CD4-positive, alpha-beta memory T cell (primary cell): ENCODE data around the gene ZFPM1. TPM values are rescaled to one million over a fixed set of nuclear protein-coding genes. Genes with fewer than 3 reads are reported as not detected.

Experiments used
- CTCF ChIA-PET: fragments of 350-600 bp; sonication (Branson Sonifier 250); formaldehyde crosslinking; loops from one replicate; lab custom pipeline; 2021; ENCODE audit warnings: inconsistent platforms; ENCODE audit not compliant: partially characterized antibody; lab: Charles Lee
- POLR2A ChIA-PET: fragments of 350-600 bp; sonication (Branson Sonifier 250); formaldehyde crosslinking; loops from one replicate; lab custom pipeline; 2021; ENCODE audit not compliant: partially characterized antibody; lab: Charles Lee
- DNase-seq, 5 donors: peaks; one replicate each; pipeline versions ENCODE4 v3.0.0 to v3.0.0-alpha.2; 2020 to 2022; ENCODE audit warnings: mixed read lengths in 1 of 5
- H3K27ac ChIP-seq: one replicate; pipeline ENCODE4 v1.7.0; 2013; ENCODE audit warnings: low read depth, low read length
- H3K27me3 ChIP-seq: 2 replicates; pipeline ENCODE4 v1.7.0; 2013; ENCODE audit warnings: mild to moderate bottlenecking, low read length, moderate library complexity; ENCODE audit not compliant: insufficient read depth
- H3K36me3 ChIP-seq: 2 replicates; pipeline ENCODE4 v1.7.0; 2013; ENCODE audit warnings: mild to moderate bottlenecking, low read length, moderate library complexity; ENCODE audit not compliant: insufficient read depth
- H3K4me1 ChIP-seq: 2 replicates; pipeline ENCODE4 v1.7.0; 2013; ENCODE audit warnings: mild to moderate bottlenecking, low read length, moderate library complexity; ENCODE audit not compliant: insufficient read depth
- H3K4me3 ChIP-seq, 2 donors: one replicate each; pipeline ENCODE4 v1.7.0; 2013; ENCODE audit warnings: low read length in 2 of 2, mild to moderate bottlenecking in 1 of 2
- H3K9me3 ChIP-seq, 2 donors: one replicate each; pipeline ENCODE4 v1.7.0; 2013; ENCODE audit warnings: low read length in 2 of 2, control low read depth in 1 of 2; ENCODE audit not compliant: control insufficient read depth in 1 of 2
- H3K27ac Mint-ChIP-seq, 7 donors: one replicate each; pipeline ENCODE4 v1.8.0; 2020 to 2021; ENCODE audit warnings: mixed read lengths in 7 of 7, mild to moderate bottlenecking in 6 of 7, inconsistent platforms in 3 of 7, moderate library complexity in 3 of 7
- H3K27me3 Mint-ChIP-seq, 2 donors: one replicate each; pipeline ENCODE4 v1.8.0; 2020 to 2021; ENCODE audit warnings: mixed read lengths in 2 of 2
- H3K36me3 Mint-ChIP-seq, 2 donors: one replicate each; pipeline ENCODE4 v1.8.0; 2020 to 2021; ENCODE audit warnings: mixed read lengths in 2 of 2, inconsistent platforms in 1 of 2, mild to moderate bottlenecking in 1 of 2
- H3K4me1 Mint-ChIP-seq, 4 donors: one replicate each; pipeline ENCODE4 v1.8.0; 2020 to 2021; ENCODE audit warnings: mixed read lengths in 4 of 4, mild to moderate bottlenecking in 1 of 4
- H3K4me3 Mint-ChIP-seq, 8 donors: one replicate each; pipeline ENCODE4 v1.8.0; 2020 to 2021; ENCODE audit warnings: mixed read lengths in 8 of 8, mild to moderate bottlenecking in 7 of 8, moderate library complexity in 6 of 8, inconsistent platforms in 3 of 8
- H3K9me3 Mint-ChIP-seq, 8 donors: one replicate each; pipeline ENCODE4 v1.8.0; 2020 to 2021; ENCODE audit warnings: mixed read lengths in 8 of 8, mild to moderate bottlenecking in 5 of 8, inconsistent platforms in 3 of 8, moderate library complexity in 1 of 8
- intact Hi-C: fragments of 100-400 bp; cut with micrococcal nuclease; formaldehyde crosslinking; loops from one replicate; pipeline ENCODE4 v1.15.1; 2023
- polyA plus RNA-seq, 2 donors: library from polyadenylated mRNA; unstranded; fragments of 300-500 nt; fragmentation: Illumina TruSeq; gene quantifications; one replicate each; pipeline ENCODE4 v1.2.3, GENCODE V29; 2021
- total RNA-seq, 2 experiments: library from RNA; stranded (reverse); gene quantifications; one replicate each; pipeline ENCODE4 v1.2.3, GENCODE V29; 2021

The ZFPM1 gene
- total and polyA plus RNA-seq, 4 experiments from 2014 or later = 0.07 to 20.5 (median 9.7) TPM

- intact Hi-C loops = loop anchor here (5.0 kb wide), 2 partner anchors 48 to 68 kb away; no protein-coding TSS in a partner anchor
- no peaks in the 10 kb centered on the region for H3K27me3 ChIP-seq
- H3K9me3 Mint-ChIP-seq = no peaks in the 10 kb centered on the region
- H3K36me3 ChIP-seq = no peaks in the 10 kb centered on the region
- ChIA-PET POLR2A (interaction anchor here (1.0 kb wide), 1 partner anchor 70 kb away, joined by 3 read pairs; no protein-coding TSS in a partner anchor), CTCF (interaction anchor here (0.8 to 1.4 kb wide), 2 partner anchors 80 to 87 kb away, joined by 3 to 4 read pairs; no protein-coding TSS in a partner anchor)
- no peaks in the 10 kb centered on the region for H3K4me1 ChIP-seq
- peaks cover 0 to 2% of the 10 kb centered on the region in 2 donors for H3K36me3 Mint-ChIP-seq
- H3K4me3 Mint-ChIP-seq = no peak overlapping the region
- H3K27ac ChIP-seq = no peak overlapping the region
- H3K27me3 Mint-ChIP-seq = no peaks in the 10 kb centered on the region
- H3K9me3 ChIP-seq = no peaks in the 10 kb centered on the region
- no peak for DNase-seq
- H3K4me1 Mint-ChIP-seq = peaks cover 2 to 14% (median 5%) of the 10 kb centered on the region in 4 donors
- H3K4me3 ChIP-seq = no peak overlapping the region
- peak overlapping the region; percentile 29 to 85 (median 62) for H3K27ac Mint-ChIP-seq
Observed at GRCh38 chr16:88524973-88525662, 72.0 kb downstream of the ZFPM1 start.

- H3K4me1 Mint-ChIP-seq = peaks cover 2 to 14% (median 5%) of the 10 kb centered on the region in 4 donors
- ChIA-PET POLR2A (interaction anchor here (1.0 kb wide), 1 partner anchor 71 kb away, joined by 3 read pairs; no protein-coding TSS in a partner anchor), CTCF (interaction anchor here (1.4 kb wide), 1 partner anchor 81 kb away, joined by 4 read pairs; no protein-coding TSS in a partner anchor)
- no peaks in the 10 kb centered on the region for H3K4me1 ChIP-seq
- peaks cover 0 to 2% of the 10 kb centered on the region in 2 donors for H3K36me3 Mint-ChIP-seq
- H3K27ac Mint-ChIP-seq = peak overlapping the region in 5 of 7 donors; percentile 57 to 85 (median 73)
- intact Hi-C loops = loop anchor here (5.0 kb wide), 2 partner anchors 48 to 68 kb away; no protein-coding TSS in a partner anchor
- H3K9me3 Mint-ChIP-seq = no peaks in the 10 kb centered on the region
- no peak overlapping the region for H3K4me3 ChIP-seq
- H3K27ac ChIP-seq = no peak overlapping the region
- no peaks in the 10 kb centered on the region for H3K27me3 Mint-ChIP-seq
- H3K36me3 ChIP-seq = no peaks in the 10 kb centered on the region
- no peaks in the 10 kb centered on the region for H3K9me3 ChIP-seq
- no peak overlapping the region for H3K4me3 Mint-ChIP-seq
- H3K27me3 ChIP-seq = no peaks in the 10 kb centered on the region
- no peak for DNase-seq
Observed at GRCh38 chr16:88525663-88525990, 72.5 kb downstream of the ZFPM1 start.

- no peaks in the 10 kb centered on the region for H3K27me3 ChIP-seq
- H3K27me3 Mint-ChIP-seq = no peaks in the 10 kb centered on the region
- ChIA-PET CTCF (interaction anchor here (1.4 kb wide), 1 partner anchor 81 kb away, joined by 4 read pairs; no protein-coding TSS in a partner anchor), POLR2A (interaction anchor here (1.0 kb wide), 1 partner anchor 72 kb away, joined by 3 read pairs; no protein-coding TSS in a partner anchor)
- H3K4me1 Mint-ChIP-seq = peaks cover 2 to 14% (median 5%) of the 10 kb centered on the region in 4 donors
- no peak overlapping the region for H3K4me3 ChIP-seq
- H3K9me3 ChIP-seq = no peaks in the 10 kb centered on the region
- H3K27ac Mint-ChIP-seq = peak overlapping the region in 3 of 7 donors; percentile 2 to 63 (median 9)
- no peaks in the 10 kb centered on the region for H3K9me3 Mint-ChIP-seq
- H3K4me3 Mint-ChIP-seq = no peak overlapping the region
- no peaks in the 10 kb centered on the region for H3K36me3 ChIP-seq
- no peak for DNase-seq
- peaks cover 0 to 2% of the 10 kb centered on the region in 2 donors for H3K36me3 Mint-ChIP-seq
- intact Hi-C loops = loop anchor here (5.0 kb wide), 2 partner anchors 49 to 69 kb away; no protein-coding TSS in a partner anchor
- H3K27ac ChIP-seq = no peak overlapping the region
- H3K4me1 ChIP-seq = no peaks in the 10 kb centered on the region
Observed at GRCh38 chr16:88526008-88526905, 73.2 kb downstream of the ZFPM1 start.

GRCh38 chr16:88526906-88527185 is 73.8 kb downstream of the ZFPM1 start:
- no peaks in the 10 kb centered on the region for H3K36me3 ChIP-seq
- CTCF ChIA-PET = no interaction called here
- intact Hi-C loops = loop anchor here (1.0 to 5.0 kb wide), 3 partner anchors 50 to 84 kb away; no protein-coding TSS in a partner anchor
- no peaks in the 10 kb centered on the region for H3K4me1 ChIP-seq
- peaks cover 0 to 5% of the 10 kb centered on the region in 2 donors for H3K36me3 Mint-ChIP-seq
- H3K4me3 Mint-ChIP-seq = no peak overlapping the region
- no peak overlapping the region for H3K4me3 ChIP-seq
- H3K9me3 ChIP-seq = no peaks in the 10 kb centered on the region
- no peak for DNase-seq
- H3K27me3 ChIP-seq = no peaks in the 10 kb centered on the region
- no peak overlapping the region for H3K27ac Mint-ChIP-seq
- peaks cover 2 to 14% (median 4%) of the 10 kb centered on the region in 4 donors for H3K4me1 Mint-ChIP-seq
- no peaks in the 10 kb centered on the region for H3K9me3 Mint-ChIP-seq
- POLR2A ChIA-PET = no interaction called here
- H3K27me3 Mint-ChIP-seq = no peaks in the 10 kb centered on the region
- no peak overlapping the region for H3K27ac ChIP-seq

- H3K9me3 Mint-ChIP-seq = no peaks in the 10 kb centered on the region
- peak in 4 of 5 donors; percentile 46 to 70 (median 56) for DNase-seq
- peaks cover 0 to 6% of the 10 kb centered on the region in 2 donors for H3K36me3 Mint-ChIP-seq
- no peaks in the 10 kb centered on the region for H3K36me3 ChIP-seq
- peaks cover 2 to 14% (median 4%) of the 10 kb centered on the region in 4 donors for H3K4me1 Mint-ChIP-seq
- H3K9me3 ChIP-seq = no peaks in the 10 kb centered on the region
- no peaks in the 10 kb centered on the region for H3K27me3 ChIP-seq
- no peak overlapping the region for H3K4me3 ChIP-seq
- intact Hi-C loops = loop anchor here (1.0 to 5.0 kb wide), 3 partner anchors 50 to 84 kb away; no protein-coding TSS in a partner anchor
- H3K4me1 ChIP-seq = no peaks in the 10 kb centered on the region
- ChIA-PET CTCF (interaction anchor here (1.4 kb wide), 1 partner anchor 80 kb away, joined by 4 read pairs; no protein-coding TSS in a partner anchor), POLR2A (no interaction called here)
- H3K27ac ChIP-seq = no peak overlapping the region
- no peak overlapping the region for H3K27ac Mint-ChIP-seq
- H3K4me3 Mint-ChIP-seq = no peak overlapping the region
- no peaks in the 10 kb centered on the region for H3K27me3 Mint-ChIP-seq
Observed at GRCh38 chr16:88527186-88527936, 74.3 kb downstream of the ZFPM1 start.

- Mint-ChIP-seq H3K27ac (peak overlapping the region in 2 of 7 donors; percentile 72 to 85), H3K4me3 (no peak overlapping the region), H3K36me3 (peaks cover 0 to 6% of the 10 kb centered on the region in 2 donors), H3K9me3 (no peaks in the 10 kb centered on the region), H3K4me1 (peaks cover 2 to 14% (median 4%) of the 10 kb centered on the region in 4 donors), H3K27me3 (no peaks in the 10 kb centered on the region)
- H3K27ac ChIP-seq = no peak overlapping the region
- no peaks in the 10 kb centered on the region for H3K36me3 ChIP-seq
- no peaks in the 10 kb centered on the region for H3K9me3 ChIP-seq
- ChIA-PET CTCF (interaction anchor here (1.4 kb wide), 1 partner anchor 81 kb away, joined by 4 read pairs; no protein-coding TSS in a partner anchor), POLR2A (no interaction called here)
- H3K27me3 ChIP-seq = no peaks in the 10 kb centered on the region
- intact Hi-C loops = loop anchor here (1.0 to 5.0 kb wide), 3 partner anchors 51 to 85 kb away; no protein-coding TSS in a partner anchor
- no peak overlapping the region for H3K4me3 ChIP-seq
- no peaks in the 10 kb centered on the region for H3K4me1 ChIP-seq
- DNase-seq = no peak
Observed at GRCh38 chr16:88527937-88528743, 75.1 kb downstream of the ZFPM1 start.
